ENCODE data around the gene MAPKAP1.

The MAPKAP1 gene

GRCh38 chr9:125556046-125556721 lies 150.8 kb downstream of the MAPKAP1 start:
- no peak for DNase-seq

- DNase-seq, result no peak
These were observed 152.3 kb downstream of the MAPKAP1 start for GRCh38 chr9:125554726-125555125.

- DNase-seq, result no peak
These were observed 155.2 kb downstream of the MAPKAP1 start for GRCh38 chr9:125551781-125552180.

GRCh38 chr9:125549891-125550885 lies 156.8 kb downstream of the MAPKAP1 start:
- no peak for DNase-seq

- DNase-seq, result no peak
These were observed 157.5 kb downstream of the MAPKAP1 start for GRCh38 chr9:125549465-125549871.

- no peak for DNase-seq
These were observed 158.0 kb downstream of the MAPKAP1 start for GRCh38 chr9:125549039-125549438.

GRCh38 chr9:125548141-125548540 lies 158.9 kb downstream of the MAPKAP1 start:
- DNase-seq, result no peak

- DNase-seq, result no peak
These were observed 159.6 kb downstream of the MAPKAP1 start for GRCh38 chr9:125547368-125547767.

- DNase-seq, result no peak
These were observed 161.2 kb downstream of the MAPKAP1 start for GRCh38 chr9:125545845-125546244.

- no peak for DNase-seq
These were observed 161.9 kb downstream of the MAPKAP1 start for GRCh38 chr9:125544988-125545651.

GRCh38 chr9:125544484-125544883 lies 162.5 kb downstream of the MAPKAP1 start:
- DNase-seq, result no peak

GRCh38 chr9:125541840-125542243 lies 165.2 kb downstream of the MAPKAP1 start:
- no peak for DNase-seq

GRCh38 chr9:125540497-125540896 lies 166.5 kb downstream of the MAPKAP1 start:
- DNase-seq, result no peak

GRCh38 chr9:125538092-125538473 lies 168.9 kb downstream of the MAPKAP1 start:
- no peak for DNase-seq

- DNase-seq, result no peak
These were observed 169.4 kb downstream of the MAPKAP1 start for GRCh38 chr9:125537442-125538091.

- DNase-seq, result no peak
These were observed 170.2 kb downstream of the MAPKAP1 start for GRCh38 chr9:125536776-125537175.

GRCh38 chr9:125536167-125536772 lies 170.7 kb downstream of the MAPKAP1 start:
- DNase-seq, result no peak

GRCh38 chr9:125534971-125535701 lies 171.9 kb downstream of the MAPKAP1 start:
- DNase-seq, result no peak

GRCh38 chr9:125532812-125533594 lies 174.0 kb downstream of the MAPKAP1 start:
- DNase-seq, result no peak

- DNase-seq, result no peak
These were observed 174.6 kb downstream of the MAPKAP1 start for GRCh38 chr9:125532412-125532811.

Measured in activated effector memory CD4-positive, alpha-beta T cell treated with anti-CD3 and anti-CD28 coated beads, Interleukin-2, amount 50 U/mL, for 16 hours (primary cell).